ENCODE data around the gene BCR.

Gene BCR

GRCh38 chr22:23183061-23183698, 2.9 kb downstream of the BCR start:
- no peak overlapping the region for H3K27ac ChIP-seq (ENCODE audit: low read depth, low read length)
- H3K4me1 ChIP-seq (ENCODE audit: control insufficient read depth in 1 of 2, insufficient read depth in 2 of 2, low read length in 2 of 2) = peaks cover 41 to 53% of the 10 kb centered on the region in 2 donors
- H3K9ac ChIP-seq (ENCODE audit: low read depth in 1 of 2, low read length in 2 of 2) = peak overlapping the region; percentile 20 to 26
- peak overlapping the region; percentile 69 to 72 for H3K4me3 ChIP-seq (ENCODE audit: low read depth in 1 of 2, low read length in 2 of 2)
- no peaks in the 10 kb centered on the region for H3K36me3 ChIP-seq (ENCODE audit: control insufficient read depth in 1 of 2, insufficient read depth in 2 of 2, low read length in 2 of 2)
- H3K9me3 ChIP-seq (ENCODE audit: control insufficient read depth in 1 of 2, low read length in 2 of 2) = no peaks in the 10 kb centered on the region
- no peaks in the 10 kb centered on the region for H3K27me3 ChIP-seq (ENCODE audit: control insufficient read depth in 1 of 2, insufficient read depth in 2 of 2, low read length in 2 of 2)

DNA sequence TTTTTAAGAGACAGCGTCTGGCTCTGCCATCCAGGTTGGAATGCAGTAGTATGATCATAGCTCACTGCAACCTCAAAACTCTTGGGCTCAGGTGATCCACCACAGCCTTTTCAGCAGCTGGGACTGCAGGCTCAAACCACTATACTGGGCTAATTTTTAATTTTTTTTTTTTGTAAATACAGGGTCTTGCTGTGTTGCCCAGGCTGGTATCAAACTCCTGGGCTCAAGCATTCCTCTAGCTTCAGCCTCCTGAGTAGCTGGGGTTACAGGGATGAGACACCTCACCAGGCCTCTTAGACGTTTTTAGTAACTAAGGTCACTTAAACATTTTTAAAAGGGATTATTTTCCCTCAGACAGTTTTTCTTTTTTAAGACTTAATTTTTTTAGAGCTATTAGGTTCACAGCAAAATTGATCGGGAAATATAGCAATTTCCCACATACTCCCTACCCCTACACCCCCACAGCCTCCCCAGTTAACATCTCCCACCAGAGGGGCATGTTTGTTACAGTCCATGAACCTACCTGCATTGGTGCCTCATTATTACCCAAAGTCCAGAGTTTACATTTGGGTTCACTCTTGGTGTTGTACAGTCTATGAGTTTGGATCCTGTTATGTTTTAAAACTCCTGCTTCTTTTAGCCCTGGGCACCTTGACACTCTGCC, 3.9 kb downstream of the BCR start:
- Histone ChIP-seq H3K27me3 (ENCODE audit: control insufficient read depth in 1 of 2, insufficient read depth in 2 of 2, low read length in 2 of 2) (no peaks in the 10 kb centered on the region), H3K27ac (ENCODE audit: low read depth, low read length) (no peak overlapping the region), H3K4me1 (ENCODE audit: control insufficient read depth in 1 of 2, insufficient read depth in 2 of 2, low read length in 2 of 2) (peaks cover 38 to 45% of the 10 kb centered on the region in 2 donors), H3K9me3 (ENCODE audit: control insufficient read depth in 1 of 2, low read length in 2 of 2) (no peaks in the 10 kb centered on the region), H3K9ac (ENCODE audit: low read depth in 1 of 2, low read length in 2 of 2) (peak overlapping the region in 1 of 2 donors; percentile 26), H3K36me3 (ENCODE audit: control insufficient read depth in 1 of 2, insufficient read depth in 2 of 2, low read length in 2 of 2) (no peaks in the 10 kb centered on the region), H3K4me3 (ENCODE audit: low read depth in 1 of 2, low read length in 2 of 2) (no peak overlapping the region)

GRCh38 chr22:23184764-23185113, 4.4 kb downstream of the BCR start:
- Histone ChIP-seq H3K27ac (ENCODE audit: low read depth, low read length) (no peak overlapping the region), H3K4me3 (ENCODE audit: low read depth in 1 of 2, low read length in 2 of 2) (no peak overlapping the region), H3K4me1 (ENCODE audit: control insufficient read depth in 1 of 2, insufficient read depth in 2 of 2, low read length in 2 of 2) (peaks cover 33 to 40% of the 10 kb centered on the region in 2 donors), H3K36me3 (ENCODE audit: control insufficient read depth in 1 of 2, insufficient read depth in 2 of 2, low read length in 2 of 2) (no peaks in the 10 kb centered on the region), H3K9ac (ENCODE audit: low read depth in 1 of 2, low read length in 2 of 2) (no peak overlapping the region), H3K27me3 (ENCODE audit: control insufficient read depth in 1 of 2, insufficient read depth in 2 of 2, low read length in 2 of 2) (no peaks in the 10 kb centered on the region), H3K9me3 (ENCODE audit: control insufficient read depth in 1 of 2, low read length in 2 of 2) (no peaks in the 10 kb centered on the region)

GRCh38 chr22:23187211-23187610, 6.9 kb downstream of the BCR start:
- Histone ChIP-seq H3K9ac (ENCODE audit: low read depth in 1 of 2, low read length in 2 of 2) (no peak overlapping the region), H3K4me3 (ENCODE audit: low read depth in 1 of 2, low read length in 2 of 2) (no peak overlapping the region), H3K27me3 (ENCODE audit: control insufficient read depth in 1 of 2, insufficient read depth in 2 of 2, low read length in 2 of 2) (no peaks in the 10 kb centered on the region), H3K9me3 (ENCODE audit: control insufficient read depth in 1 of 2, low read length in 2 of 2) (no peaks in the 10 kb centered on the region), H3K27ac (ENCODE audit: low read depth, low read length) (no peak overlapping the region), H3K36me3 (ENCODE audit: control insufficient read depth in 1 of 2, insufficient read depth in 2 of 2, low read length in 2 of 2) (no peaks in the 10 kb centered on the region), H3K4me1 (ENCODE audit: control insufficient read depth in 1 of 2, insufficient read depth in 2 of 2, low read length in 2 of 2) (peaks cover 23 to 26% of the 10 kb centered on the region in 2 donors)

DNA sequence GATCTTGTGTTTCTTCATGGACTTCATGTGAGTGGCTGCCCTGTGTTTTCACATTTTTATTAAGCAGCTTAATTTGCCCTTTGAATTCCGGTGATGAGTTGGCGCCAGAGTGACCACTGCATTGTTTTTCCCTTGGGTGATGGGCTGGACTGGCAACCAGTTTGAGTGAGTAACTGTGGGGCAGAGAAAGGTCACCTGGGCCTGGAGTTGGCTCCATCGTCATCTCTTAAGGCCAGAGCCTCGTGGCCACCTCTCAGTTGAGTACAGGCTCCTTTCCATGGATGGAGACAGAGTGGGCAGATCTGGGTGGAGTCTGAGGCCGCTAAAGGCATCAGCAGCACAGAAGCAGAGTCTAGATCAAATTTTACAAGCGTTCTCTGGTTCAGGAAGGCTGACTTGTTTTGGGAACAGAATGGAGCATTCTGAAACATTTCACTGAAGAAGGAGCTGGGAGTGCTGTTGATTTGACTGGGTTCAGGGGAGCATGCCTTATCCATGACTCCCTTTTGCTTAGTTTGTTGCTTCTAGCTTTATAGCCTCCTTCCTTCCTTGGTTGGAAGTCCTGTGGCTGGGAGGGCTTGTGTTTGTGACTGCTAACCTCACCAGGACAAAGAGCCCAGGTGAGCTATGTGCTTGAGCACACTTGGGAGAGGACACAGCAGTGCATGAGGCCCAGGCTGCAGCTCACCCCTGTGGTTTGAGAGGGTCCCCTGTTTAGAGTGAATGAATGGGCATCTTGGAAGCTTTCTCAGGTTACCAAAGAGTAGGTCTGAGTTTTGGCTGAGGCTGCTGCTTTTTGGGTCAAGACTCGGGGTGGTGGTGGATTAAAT, 7.8 kb downstream of the BCR start:
- Histone ChIP-seq H3K9ac (ENCODE audit: low read depth in 1 of 2, low read length in 2 of 2) (no peak overlapping the region), H3K27ac (ENCODE audit: low read depth, low read length) (no peak overlapping the region), H3K36me3 (ENCODE audit: control insufficient read depth in 1 of 2, insufficient read depth in 2 of 2, low read length in 2 of 2) (no peaks in the 10 kb centered on the region), H3K4me1 (ENCODE audit: control insufficient read depth in 1 of 2, insufficient read depth in 2 of 2, low read length in 2 of 2) (peaks cover 14 to 18% of the 10 kb centered on the region in 2 donors), H3K4me3 (ENCODE audit: low read depth in 1 of 2, low read length in 2 of 2) (no peak overlapping the region), H3K9me3 (ENCODE audit: control insufficient read depth in 1 of 2, low read length in 2 of 2) (no peaks in the 10 kb centered on the region), H3K27me3 (ENCODE audit: control insufficient read depth in 1 of 2, insufficient read depth in 2 of 2, low read length in 2 of 2) (no peaks in the 10 kb centered on the region)

DNA sequence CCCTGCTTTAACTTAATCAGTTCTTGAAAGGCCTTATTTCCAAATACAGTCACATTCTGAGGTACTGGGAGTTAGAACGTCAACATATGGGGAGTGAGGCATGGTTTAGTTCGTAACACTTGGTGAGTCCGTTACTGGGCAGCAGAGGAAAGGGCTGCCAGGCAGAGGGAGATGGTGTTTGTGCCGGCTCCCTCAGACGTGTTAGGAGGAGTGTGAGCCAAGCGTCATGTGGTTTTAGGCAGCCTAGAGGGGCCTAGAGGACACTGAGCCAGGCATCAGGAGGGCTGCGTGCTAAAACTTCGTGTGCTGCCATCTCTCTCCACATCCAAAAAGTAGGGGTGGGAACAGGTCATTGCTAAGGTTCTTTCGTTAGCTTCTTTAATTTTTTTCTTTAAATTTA, 10.2 kb downstream of the BCR start:
- no peak overlapping the region for H3K27ac ChIP-seq (ENCODE audit: low read depth, low read length)
- H3K9ac ChIP-seq (ENCODE audit: low read depth in 1 of 2, low read length in 2 of 2) = no peak overlapping the region
- peaks cover 0 to 4% of the 10 kb centered on the region in 2 donors for H3K36me3 ChIP-seq (ENCODE audit: control insufficient read depth in 1 of 2, insufficient read depth in 2 of 2, low read length in 2 of 2)
- no peaks in the 10 kb centered on the region for H3K9me3 ChIP-seq (ENCODE audit: control insufficient read depth in 1 of 2, low read length in 2 of 2)
- no peaks in the 10 kb centered on the region for H3K27me3 ChIP-seq (ENCODE audit: control insufficient read depth in 1 of 2, insufficient read depth in 2 of 2, low read length in 2 of 2)
- H3K4me3 ChIP-seq (ENCODE audit: low read depth in 1 of 2, low read length in 2 of 2) = no peak overlapping the region
- H3K4me1 ChIP-seq (ENCODE audit: control insufficient read depth in 1 of 2, insufficient read depth in 2 of 2, low read length in 2 of 2) = no peaks in the 10 kb centered on the region

- Histone ChIP-seq H3K9ac (ENCODE audit: low read depth in 1 of 2, low read length in 2 of 2) (no peak overlapping the region), H3K4me3 (ENCODE audit: low read depth in 1 of 2, low read length in 2 of 2) (no peak overlapping the region), H3K27me3 (ENCODE audit: control insufficient read depth in 1 of 2, insufficient read depth in 2 of 2, low read length in 2 of 2) (no peaks in the 10 kb centered on the region), H3K36me3 (ENCODE audit: control insufficient read depth in 1 of 2, insufficient read depth in 2 of 2, low read length in 2 of 2) (peaks cover 0 to 4% of the 10 kb centered on the region in 2 donors), H3K27ac (ENCODE audit: low read depth, low read length) (no peak overlapping the region), H3K9me3 (ENCODE audit: control insufficient read depth in 1 of 2, low read length in 2 of 2) (no peaks in the 10 kb centered on the region), H3K4me1 (ENCODE audit: control insufficient read depth in 1 of 2, insufficient read depth in 2 of 2, low read length in 2 of 2) (no peaks in the 10 kb centered on the region)
Measured at GRCh38 chr22:23192133-23192532, 11.8 kb downstream of the BCR start.

DNA sequence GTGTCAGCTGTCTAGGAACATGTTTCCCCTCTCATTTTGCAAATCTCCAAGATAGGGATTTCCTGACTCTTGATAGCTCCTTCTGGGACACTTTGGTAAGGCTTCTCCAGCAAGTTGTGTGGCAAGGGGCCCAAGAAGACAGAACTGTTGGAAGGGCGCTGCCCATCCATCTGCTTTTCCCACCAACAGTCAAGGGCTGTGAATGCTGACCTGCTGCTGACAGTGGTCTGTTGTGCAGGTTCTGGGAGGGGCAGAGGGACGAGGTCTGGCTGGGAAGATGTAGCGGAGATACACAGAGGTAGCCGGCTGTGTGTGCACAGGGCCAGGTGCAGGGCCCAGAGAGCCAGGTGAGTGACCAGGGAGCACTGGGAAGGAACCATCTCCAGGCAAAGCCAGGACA, 12.2 kb downstream of the BCR start:
- Histone ChIP-seq H3K27me3 (ENCODE audit: control insufficient read depth in 1 of 2, insufficient read depth in 2 of 2, low read length in 2 of 2) (no peaks in the 10 kb centered on the region), H3K4me1 (ENCODE audit: control insufficient read depth in 1 of 2, insufficient read depth in 2 of 2, low read length in 2 of 2) (no peaks in the 10 kb centered on the region), H3K9me3 (ENCODE audit: control insufficient read depth in 1 of 2, low read length in 2 of 2) (no peaks in the 10 kb centered on the region), H3K27ac (ENCODE audit: low read depth, low read length) (no peak overlapping the region), H3K36me3 (ENCODE audit: control insufficient read depth in 1 of 2, insufficient read depth in 2 of 2, low read length in 2 of 2) (peaks cover 0 to 4% of the 10 kb centered on the region in 2 donors), H3K4me3 (ENCODE audit: low read depth in 1 of 2, low read length in 2 of 2) (no peak overlapping the region), H3K9ac (ENCODE audit: low read depth in 1 of 2, low read length in 2 of 2) (no peak overlapping the region)

DNA sequence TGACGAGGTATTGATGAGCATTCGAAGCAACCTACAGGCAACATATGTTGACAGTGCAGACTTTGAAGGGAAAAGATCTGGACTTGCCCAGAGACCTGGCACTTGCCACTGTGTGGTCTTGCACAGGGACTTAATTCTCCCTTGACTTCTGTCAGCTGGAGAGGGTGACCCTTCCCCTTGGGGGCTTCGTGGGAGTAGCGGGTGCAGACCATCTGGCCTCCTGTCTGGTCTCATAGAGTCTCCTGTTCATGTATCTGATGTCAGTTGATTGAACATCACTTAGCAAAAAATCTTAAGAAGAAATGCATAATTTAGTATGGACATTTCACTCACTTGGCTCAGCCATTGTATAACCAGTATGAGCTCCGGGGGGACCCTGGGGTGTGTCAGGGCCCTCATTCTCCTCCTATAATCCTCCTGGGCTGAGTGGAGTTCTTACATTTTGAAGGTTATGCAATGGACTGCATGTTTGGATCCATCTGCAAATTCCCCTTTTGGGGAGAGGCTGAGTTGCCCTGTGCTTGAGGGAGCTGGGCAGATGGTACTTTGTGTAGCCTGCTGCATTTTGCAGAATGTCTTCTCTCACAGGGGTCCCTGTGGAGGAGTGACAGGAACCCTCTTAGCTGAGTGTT, 13.0 kb downstream of the BCR start:
- peaks cover 0 to 4% of the 10 kb centered on the region in 2 donors for H3K36me3 ChIP-seq (ENCODE audit: control insufficient read depth in 1 of 2, insufficient read depth in 2 of 2, low read length in 2 of 2)
- H3K27ac ChIP-seq (ENCODE audit: low read depth, low read length) = no peak overlapping the region
- H3K27me3 ChIP-seq (ENCODE audit: control insufficient read depth in 1 of 2, insufficient read depth in 2 of 2, low read length in 2 of 2) = no peaks in the 10 kb centered on the region
- H3K9ac ChIP-seq (ENCODE audit: low read depth in 1 of 2, low read length in 2 of 2) = no peak overlapping the region
- H3K4me1 ChIP-seq (ENCODE audit: control insufficient read depth in 1 of 2, insufficient read depth in 2 of 2, low read length in 2 of 2) = no peaks in the 10 kb centered on the region
- H3K4me3 ChIP-seq (ENCODE audit: low read depth in 1 of 2, low read length in 2 of 2) = no peak overlapping the region
- H3K9me3 ChIP-seq (ENCODE audit: control insufficient read depth in 1 of 2, low read length in 2 of 2) = no peaks in the 10 kb centered on the region

DNA sequence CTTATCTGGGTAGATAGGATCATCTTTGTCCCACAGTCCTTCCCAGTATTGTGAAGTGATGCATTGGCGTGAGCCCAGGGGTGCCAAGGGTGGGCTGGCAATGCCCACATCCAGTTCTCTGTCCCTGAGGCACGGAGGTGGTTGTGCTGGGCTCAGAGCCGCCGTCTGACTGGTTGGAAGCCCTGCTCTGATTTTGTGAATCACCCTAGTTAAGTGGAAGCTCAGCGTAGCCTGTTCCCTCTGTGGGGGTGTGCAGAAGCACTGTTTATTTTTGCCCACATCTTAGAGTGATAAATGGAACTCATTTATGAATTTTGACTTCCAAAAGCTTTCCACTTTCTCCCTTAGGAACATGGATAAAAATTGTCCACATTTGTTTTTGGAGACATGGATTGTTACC, 13.6 kb downstream of the BCR start:
- Histone ChIP-seq H3K4me3 (ENCODE audit: low read depth in 1 of 2, low read length in 2 of 2) (no peak overlapping the region), H3K27ac (ENCODE audit: low read depth, low read length) (no peak overlapping the region), H3K4me1 (ENCODE audit: control insufficient read depth in 1 of 2, insufficient read depth in 2 of 2, low read length in 2 of 2) (no peaks in the 10 kb centered on the region), H3K9ac (ENCODE audit: low read depth in 1 of 2, low read length in 2 of 2) (no peak overlapping the region), H3K36me3 (ENCODE audit: control insufficient read depth in 1 of 2, insufficient read depth in 2 of 2, low read length in 2 of 2) (peaks cover 0 to 4% of the 10 kb centered on the region in 2 donors), H3K9me3 (ENCODE audit: control insufficient read depth in 1 of 2, low read length in 2 of 2) (no peaks in the 10 kb centered on the region), H3K27me3 (ENCODE audit: control insufficient read depth in 1 of 2, insufficient read depth in 2 of 2, low read length in 2 of 2) (no peaks in the 10 kb centered on the region)

Data from duodenal mucosa (tissue), 2 donors.